WTC11 (cell line): ENCODE data around the gene ATXN10. TPM values are rescaled to one million over a fixed set of nuclear protein-coding genes. Genes with fewer than 3 reads are reported as not detected.

Source experiments
- ATAC-seq: fragments of 200-7000 bp; cut with Tn5 transposase; 2 replicates; pipeline ENCODE4 v1.10.0; 2021; ENCODE audit warnings: mild to moderate bottlenecking, moderate library complexity
- CTCF ChIA-PET: fragments of 300-600 bp; sonication (Branson Sonifier 250); formaldehyde crosslinking; loops from one replicate; lab custom pipeline; 2021; ENCODE audit warnings: antibody characterized with exemption; lab: Charles Lee
- POLR2A ChIA-PET: fragments of 350-600 bp; sonication (Branson Sonifier 250); formaldehyde crosslinking; loops from one replicate; lab custom pipeline; 2021; ENCODE audit warnings: antibody characterized with exemption; lab: Charles Lee
- DNase-seq: peaks from one replicate; pipeline ENCODE4 v3.0.0; 2021; ENCODE audit warnings: low spot score
- H3K27ac Mint-ChIP-seq: 2 replicates; pipeline ENCODE4 v1.8.0; 2021; ENCODE audit warnings: mixed read lengths
- H3K27me3 Mint-ChIP-seq: 2 replicates; pipeline ENCODE4 v1.8.0; 2021; ENCODE audit warnings: low read depth, mild to moderate bottlenecking, moderate library complexity, mixed read lengths
- H3K36me3 Mint-ChIP-seq: 2 replicates; pipeline ENCODE4 v1.8.0; 2021; ENCODE audit warnings: mixed read lengths
- H3K4me1 Mint-ChIP-seq: 2 replicates; pipeline ENCODE4 v1.8.0; 2022; ENCODE audit warnings: mixed read lengths
- H3K4me3 Mint-ChIP-seq: 2 replicates; pipeline ENCODE4 v1.8.0; 2021; ENCODE audit warnings: mild to moderate bottlenecking, moderate library complexity, mixed read lengths
- H3K9me3 Mint-ChIP-seq: 2 replicates; pipeline ENCODE4 v1.8.0; 2021; ENCODE audit warnings: mixed read lengths
- ATF1 ChIP-seq: sonication (generic); formaldehyde crosslinking; IDR thresholded peaks from 2 replicates; pipeline ENCODE4 v1.8.1; 2023; ENCODE audit warnings: mild to moderate bottlenecking, moderate library complexity, missing genetic modification reagents
- ATF6 ChIP-seq: sonication (generic); formaldehyde crosslinking; IDR thresholded peaks from 2 replicates; pipeline ENCODE4 v1.8.1; 2023; ENCODE audit warnings: mild to moderate bottlenecking, missing genetic modification reagents
- EMX1 ChIP-seq: fragments of 250-450 bp; sonication (Bioruptor Pico); IDR thresholded peaks from 2 replicates; pipeline ENCODE4 v1.8.0; 2021; ENCODE audit warnings: mild to moderate bottlenecking
- ETV6 ChIP-seq: sonication (generic); formaldehyde crosslinking; IDR thresholded peaks from 2 replicates; pipeline ENCODE4 v1.8.1; 2022; ENCODE audit warnings: mild to moderate bottlenecking, missing genetic modification reagents
- FOXJ3 ChIP-seq: sonication (generic); formaldehyde crosslinking; IDR thresholded peaks from 2 replicates; pipeline ENCODE4 v1.9.0; 2021; ENCODE audit warnings: missing genetic modification reagents, mild to moderate bottlenecking, borderline replicate concordance
- IRF2 ChIP-seq: sonication (generic); formaldehyde crosslinking; IDR thresholded peaks from 2 replicates; pipeline ENCODE4 v1.8.0; 2022; ENCODE audit warnings: low read depth, missing genetic modification reagents, borderline replicate concordance
- JAZF1 ChIP-seq: fragments of 250-450 bp; sonication (Bioruptor Pico); IDR thresholded peaks from 2 replicates; pipeline ENCODE4 v1.9.0; 2021; ENCODE audit warnings: moderate library complexity, mild to moderate bottlenecking, inconsistent platforms
- KAT7 ChIP-seq: sonication (generic); formaldehyde crosslinking; IDR thresholded peaks from 2 replicates; pipeline ENCODE4 v1.8.1; 2023; ENCODE audit warnings: missing genetic modification reagents, mild to moderate bottlenecking, borderline replicate concordance
- MAX ChIP-seq: sonication (generic); formaldehyde crosslinking; IDR thresholded peaks from 2 replicates; pipeline ENCODE4 v1.8.0; 2022; ENCODE audit warnings: mild to moderate bottlenecking, missing genetic modification reagents
- MXD4 ChIP-seq: fragments of 250-450 bp; sonication (Bioruptor Pico); IDR thresholded peaks from 2 replicates; pipeline ENCODE4 v1.8.0; 2021; ENCODE audit warnings: mild to moderate bottlenecking, moderate library complexity, borderline replicate concordance
- NFYB ChIP-seq: sonication (generic); formaldehyde crosslinking; conservative IDR thresholded peaks from 2 replicates; pipeline ENCODE4 v1.8.0; 2022; ENCODE audit warnings: low read depth, missing genetic modification reagents
- NR1H2 ChIP-seq: sonication (generic); formaldehyde crosslinking; IDR thresholded peaks from 2 replicates; pipeline ENCODE4 v1.9.0; 2021; ENCODE audit warnings: mild to moderate bottlenecking, moderate library complexity, missing genetic modification reagents
- RORB ChIP-seq: fragments of 250-450 bp; sonication (Bioruptor Pico); IDR thresholded peaks from 2 replicates; pipeline ENCODE4 v1.9.0; 2021; ENCODE audit warnings: mild to moderate bottlenecking
- SMAD3 ChIP-seq: sonication (generic); formaldehyde crosslinking; IDR thresholded peaks from 2 replicates; pipeline ENCODE4 v1.8.0; 2022; ENCODE audit warnings: missing genetic modification reagents, mild to moderate bottlenecking, borderline replicate concordance
- SP1 ChIP-seq: sonication (generic); formaldehyde crosslinking; conservative IDR thresholded peaks from 2 replicates; pipeline ENCODE4 v1.8.1; 2022; ENCODE audit warnings: missing genetic modification reagents
- USF2 ChIP-seq: sonication (generic); formaldehyde crosslinking; IDR thresholded peaks from 2 replicates; pipeline ENCODE4 v1.8.1; 2023; ENCODE audit warnings: mild to moderate bottlenecking, missing genetic modification reagents, moderate library complexity
- ZMAT4 ChIP-seq: fragments of 250-450 bp; sonication (Bioruptor Pico); IDR thresholded peaks from 2 replicates; pipeline ENCODE4 v1.9.0; 2021; ENCODE audit warnings: mild to moderate bottlenecking
- ZNF121 ChIP-seq: sonication (generic); formaldehyde crosslinking; IDR thresholded peaks from 2 replicates; pipeline ENCODE4 v1.8.0; 2023; ENCODE audit warnings: missing genetic modification reagents
- ZNF138 ChIP-seq: sonication (generic); formaldehyde crosslinking; conservative IDR thresholded peaks from 2 replicates; pipeline ENCODE4 v1.8.1; 2022; ENCODE audit warnings: mild to moderate bottlenecking, moderate library complexity, missing genetic modification reagents
- ZNF219 ChIP-seq: sonication (generic); formaldehyde crosslinking; IDR thresholded peaks from 2 replicates; pipeline ENCODE4 v1.8.0; 2023; ENCODE audit warnings: missing genetic modification reagents, mild to moderate bottlenecking, borderline replicate concordance
- ZNF232 ChIP-seq: sonication (generic); formaldehyde crosslinking; IDR thresholded peaks from 2 replicates; pipeline ENCODE4 v1.8.0; 2022; ENCODE audit warnings: mild to moderate bottlenecking, missing genetic modification reagents
- ZNF263 ChIP-seq: sonication (generic); formaldehyde crosslinking; IDR thresholded peaks from 2 replicates; pipeline ENCODE4 v1.8.1; 2022; ENCODE audit warnings: low read depth, mild to moderate bottlenecking, moderate library complexity, missing genetic modification reagents
- ZNF416 ChIP-seq: fragments of 250-450 bp; sonication (Bioruptor Pico); IDR thresholded peaks from 2 replicates; pipeline ENCODE4 v1.9.0; 2021; ENCODE audit warnings: mild to moderate bottlenecking, inconsistent platforms
- ZNF423 ChIP-seq: fragments of 250-450 bp; sonication (Bioruptor Pico); IDR thresholded peaks from 2 replicates; pipeline ENCODE4 v2.1.2; 2022; ENCODE audit warnings: mild to moderate bottlenecking, moderate library complexity
- ZSCAN18 ChIP-seq: fragments of 250-450 bp; sonication (Bioruptor Pico); IDR thresholded peaks from 2 replicates; pipeline ENCODE4 v2.1.2; 2022; ENCODE audit warnings: mild to moderate bottlenecking, moderate library complexity
- total RNA-seq: library from RNA; stranded (reverse); gene quantifications from 3 replicates; pipeline ENCODE4 v1.2.3, GENCODE V29; 2021

ATXN10 gene
- total RNA-seq, 1 experiment from 2014 or later = 185 TPM

- TF ChIP-seq USF2 (no peak), RORB (CRISPR knock-in tag) (no peak), KAT7 (CRISPR knock-in tag) (no peak), ATF6 (CRISPR knock-in tag) (no peak), ZNF263 (CRISPR knock-in tag) (no peak), EMX1 (CRISPR knock-in tag) (no peak), SMAD3 (CRISPR knock-in tag) (no peak), ZNF138 (CRISPR knock-in tag) (no peak), SP1 (CRISPR knock-in tag) (no peak), ZNF423 (CRISPR knock-in tag) (no peak), ZMAT4 (CRISPR knock-in tag) (no peak)
- TF ChIP-seq, all 79 proteins: peak for 0
Measured at GRCh38 chr22:45869340-45869847, 197.8 kb downstream of the ATXN10 start (continued).

GRCh38 chr22:45870011-45870410 lies 198.4 kb downstream of the ATXN10 start:
- Mint-ChIP-seq H3K4me3 (no peak overlapping the region), H3K4me1 (peaks cover 11% of the 10 kb centered on the region), H3K27me3 (peaks cover 56% of the 10 kb centered on the region), H3K27ac (no peak overlapping the region), H3K36me3 (no peaks in the 10 kb centered on the region), H3K9me3 (peaks cover 11% of the 10 kb centered on the region)
- DNase-seq (no peak), ATAC-seq (no peak)
- CTCF ChIA-PET = no interaction called here
- POLR2A ChIA-PET = no interaction called here
- no peak for TF ChIP-seq ZNF232 (CRISPR knock-in tag)
- no peak for TF ChIP-seq NFYB (CRISPR knock-in tag)
- TF ChIP-seq USF2 = no peak
- TF ChIP-seq FOXJ3 (CRISPR knock-in tag) = no peak
- no peak for TF ChIP-seq ZNF138 (CRISPR knock-in tag)
- no peak for TF ChIP-seq ZNF416 (CRISPR knock-in tag)
- TF ChIP-seq ZNF219 (CRISPR knock-in tag) = no peak
- no peak for TF ChIP-seq MXD4 (CRISPR knock-in tag)
- TF ChIP-seq ETV6 (CRISPR knock-in tag) = no peak
- no peak for TF ChIP-seq NR1H2 (CRISPR knock-in tag)
- no peak for TF ChIP-seq IRF2 (CRISPR knock-in tag)
- no peak for TF ChIP-seq ZNF121 (CRISPR knock-in tag)
- TF ChIP-seq ATF1 (CRISPR knock-in tag) = no peak
- TF ChIP-seq MAX (CRISPR knock-in tag) = no peak
- no peak for TF ChIP-seq JAZF1 (CRISPR knock-in tag)
- TF ChIP-seq ZSCAN18 = no peak
